ENCODE data around the gene PRKAG3.

DNA sequence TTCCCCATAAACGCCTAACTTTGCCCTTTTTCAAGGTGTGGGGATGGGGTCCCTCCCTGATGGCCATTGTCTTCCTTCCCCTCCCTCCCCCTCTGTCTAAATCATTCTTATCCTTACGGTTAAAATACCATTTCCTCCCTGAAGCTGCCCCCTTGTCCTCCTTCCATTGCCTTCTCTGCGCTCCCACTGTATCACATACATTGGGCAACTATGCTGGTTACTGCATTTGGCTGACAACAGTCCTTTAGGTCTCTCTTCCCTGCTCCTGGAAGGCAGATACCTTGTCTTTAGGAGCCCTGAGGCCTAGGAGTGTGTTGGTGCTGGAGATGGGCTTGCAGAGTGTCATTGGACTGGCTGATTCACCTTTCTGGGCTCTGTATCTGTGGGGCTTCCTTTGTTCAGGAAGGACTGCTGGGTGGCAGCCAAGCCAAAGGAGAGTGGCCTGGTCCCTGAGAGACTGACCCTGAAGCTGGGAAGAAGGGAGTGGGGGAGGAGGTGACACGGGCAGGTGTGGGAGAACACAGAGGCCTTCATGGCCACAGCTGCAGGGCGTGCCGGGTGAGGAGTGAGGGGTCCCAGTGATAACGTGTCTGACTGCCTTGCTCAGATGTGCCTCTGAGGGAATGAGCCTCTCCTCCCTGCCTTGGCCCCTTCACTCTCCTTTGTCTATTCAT, 30.2 kb upstream of the PRKAG3 start:
- no peak for TF ChIP-seq EZH2 (IDR thresholded peaks at IDR 0.05; ENCODE audit: low read depth)
- TF ChIP-seq, protein P1, sequence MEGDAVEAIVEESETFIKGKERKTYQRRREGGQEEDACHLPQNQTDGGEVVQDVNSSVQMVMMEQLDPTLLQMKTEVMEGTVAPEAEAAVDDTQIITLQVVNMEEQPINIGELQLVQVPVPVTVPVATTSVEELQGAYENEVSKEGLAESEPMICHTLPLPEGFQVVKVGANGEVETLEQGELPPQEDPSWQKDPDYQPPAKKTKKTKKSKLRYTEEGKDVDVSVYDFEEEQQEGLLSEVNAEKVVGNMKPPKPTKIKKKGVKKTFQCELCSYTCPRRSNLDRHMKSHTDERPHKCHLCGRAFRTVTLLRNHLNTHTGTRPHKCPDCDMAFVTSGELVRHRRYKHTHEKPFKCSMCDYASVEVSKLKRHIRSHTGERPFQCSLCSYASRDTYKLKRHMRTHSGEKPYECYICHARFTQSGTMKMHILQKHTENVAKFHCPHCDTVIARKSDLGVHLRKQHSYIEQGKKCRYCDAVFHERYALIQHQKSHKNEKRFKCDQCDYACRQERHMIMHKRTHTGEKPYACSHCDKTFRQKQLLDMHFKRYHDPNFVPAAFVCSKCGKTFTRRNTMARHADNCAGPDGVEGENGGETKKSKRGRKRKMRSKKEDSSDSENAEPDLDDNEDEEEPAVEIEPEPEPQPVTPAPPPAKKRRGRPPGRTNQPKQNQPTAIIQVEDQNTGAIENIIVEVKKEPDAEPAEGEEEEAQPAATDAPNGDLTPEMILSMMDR (conservative IDR thresholded peaks at IDR 0.05), result no peak
